Measurements from ENCODE around the gene MLPH. TPM values are rescaled to one million over a fixed set of nuclear protein-coding genes. Genes with fewer than 3 reads are reported as not detected.
A peak's percentile ranks its signal among the peaks of the same experiment; 100 is the strongest.

The MLPH gene
- total RNA-seq, 2 experiments from 2014 or later, result not detected

- no peaks in the 10 kb centered on the region for H3K9me3 Mint-ChIP-seq (ENCODE audit: insufficient read depth)
- no peak for ATAC-seq
Observed at GRCh38 chr2:237508361-237508760, 21.3 kb downstream of the MLPH start.

GRCh38 chr2:237509151-237509550 lies 22.1 kb downstream of the MLPH start:
- ChIA-PET POLR2A (interaction anchor here (1.5 kb wide), 1 partner anchor 62 kb away, joined by 4 read pairs; no protein-coding TSS in a partner anchor), CTCF (interaction anchor here (2.3 to 4.4 kb wide), 2 partner anchors 64 to 72 kb away, joined by 8 to 28 read pairs; no protein-coding TSS in a partner anchor)
- Mint-ChIP-seq H3K27ac (no peak overlapping the region), H3K4me1 (ENCODE audit: low read depth) (no peaks in the 10 kb centered on the region), H3K4me3 (no peak overlapping the region), H3K9me3 (ENCODE audit: insufficient read depth) (no peaks in the 10 kb centered on the region), H3K27me3 (ENCODE audit: low read depth) (peaks cover 11% of the 10 kb centered on the region), H3K36me3 (ENCODE audit: low read depth) (no peaks in the 10 kb centered on the region)
- ATAC-seq (no peak), DNase-seq (no peak)

More at GRCh38 chr2:237508361-237508760, 21.3 kb downstream of the MLPH start:
- ChIA-PET POLR2A (interaction anchor here (1.5 kb wide), 1 partner anchor 63 kb away, joined by 4 read pairs; no protein-coding TSS in a partner anchor), CTCF (interaction anchor here (2.3 to 4.4 kb wide), 2 partner anchors 64 to 73 kb away, joined by 8 to 28 read pairs; no protein-coding TSS in a partner anchor)
- Mint-ChIP-seq H3K4me3 (no peak overlapping the region), H3K27me3 (ENCODE audit: low read depth) (peaks cover 12% of the 10 kb centered on the region), H3K27ac (no peak overlapping the region), H3K4me1 (ENCODE audit: low read depth) (no peaks in the 10 kb centered on the region), H3K36me3 (ENCODE audit: low read depth) (no peaks in the 10 kb centered on the region)
- DNase-seq, result no peak

- Mint-ChIP-seq H3K27me3 (ENCODE audit: low read depth) (peaks cover 11% of the 10 kb centered on the region), H3K4me3 (no peak overlapping the region), H3K4me1 (ENCODE audit: low read depth) (no peaks in the 10 kb centered on the region), H3K9me3 (ENCODE audit: insufficient read depth) (no peaks in the 10 kb centered on the region), H3K36me3 (ENCODE audit: low read depth) (no peaks in the 10 kb centered on the region), H3K27ac (no peak overlapping the region)
- CTCF ChIA-PET, result interaction anchor here (2.3 to 4.4 kb wide), 2 partner anchors 63 to 71 kb away, joined by 8 to 28 read pairs; no protein-coding TSS in a partner anchor
- DNase-seq, result no peak
- no peak for ATAC-seq
- POLR2A ChIA-PET, result no interaction called here
Observed at GRCh38 chr2:237509905-237510304, 22.9 kb downstream of the MLPH start.

GRCh38 chr2:237510502-237511217 lies 23.6 kb downstream of the MLPH start:
- H3K4me1 Mint-ChIP-seq (ENCODE audit: low read depth), result no peaks in the 10 kb centered on the region
- ATAC-seq, result no peak
- peaks cover 11% of the 10 kb centered on the region for H3K27me3 Mint-ChIP-seq (ENCODE audit: low read depth)
- no peak for DNase-seq
- ChIA-PET CTCF (interaction anchor here (4.4 kb wide), 1 partner anchor 62 kb away, joined by 28 read pairs; no protein-coding TSS in a partner anchor), POLR2A (no interaction called here)
- no peak overlapping the region for H3K4me3 Mint-ChIP-seq
- no peaks in the 10 kb centered on the region for H3K36me3 Mint-ChIP-seq (ENCODE audit: low read depth)
- no peaks in the 10 kb centered on the region for H3K9me3 Mint-ChIP-seq (ENCODE audit: insufficient read depth)
- no peak overlapping the region for H3K27ac Mint-ChIP-seq

GRCh38 chr2:237511433-237511832 lies 24.4 kb downstream of the MLPH start:
- Mint-ChIP-seq H3K4me3 (no peak overlapping the region), H3K4me1 (ENCODE audit: low read depth) (no peaks in the 10 kb centered on the region), H3K27me3 (ENCODE audit: low read depth) (peaks cover 11% of the 10 kb centered on the region), H3K36me3 (ENCODE audit: low read depth) (no peaks in the 10 kb centered on the region), H3K27ac (no peak overlapping the region), H3K9me3 (ENCODE audit: insufficient read depth) (no peaks in the 10 kb centered on the region)
- DNase-seq (no peak), ATAC-seq (no peak)
- ChIA-PET POLR2A (no interaction called here), CTCF (interaction anchor here (1.5 to 2.8 kb wide), 7 partner anchors 11 to 426 kb away, joined by 4 to 88 read pairs (median 8); partner anchors contain the start of gene COPS8)

- Mint-ChIP-seq H3K4me3 (no peak overlapping the region), H3K9me3 (ENCODE audit: insufficient read depth) (no peaks in the 10 kb centered on the region), H3K27me3 (ENCODE audit: low read depth) (peaks cover 11% of the 10 kb centered on the region), H3K4me1 (ENCODE audit: low read depth) (no peaks in the 10 kb centered on the region), H3K27ac (no peak overlapping the region), H3K36me3 (ENCODE audit: low read depth) (no peaks in the 10 kb centered on the region)
- POLR2A ChIA-PET, result no interaction called here
- ATAC-seq (no peak), DNase-seq (no peak)
- CTCF ChIA-PET, result interaction anchor here (0.8 to 2.8 kb wide), 32 partner anchors 8 to 751 kb away, joined by 3 to 88 read pairs (median 5); partner anchors contain the start of gene COPS8
Observed at GRCh38 chr2:237511885-237512405, 24.9 kb downstream of the MLPH start.

GRCh38 chr2:237512774-237513466 lies 25.9 kb downstream of the MLPH start:
- Mint-ChIP-seq H3K36me3 (ENCODE audit: low read depth) (no peaks in the 10 kb centered on the region), H3K4me3 (no peak overlapping the region), H3K4me1 (ENCODE audit: low read depth) (no peaks in the 10 kb centered on the region), H3K9me3 (ENCODE audit: insufficient read depth) (no peaks in the 10 kb centered on the region), H3K27me3 (ENCODE audit: low read depth) (peaks cover 5% of the 10 kb centered on the region), H3K27ac (no peak overlapping the region)
- POLR2A ChIA-PET, result no interaction called here
- CTCF ChIA-PET, result interaction anchor here (0.6 to 2.8 kb wide), 51 partner anchors 8 to 750 kb away, joined by 3 to 88 read pairs (median 4); partner anchors contain the start of genes COPS8 and PRLH
- ATAC-seq, result peak; percentile 87
- peak; percentile 84 for DNase-seq

- ATAC-seq (no peak), DNase-seq (no peak)
- CTCF ChIA-PET, result interaction anchor here (0.9 to 2.8 kb wide), 8 partner anchors 8 to 363 kb away, joined by 3 to 88 read pairs (median 4); partner anchors contain the start of gene PRLH
- peaks cover under 1% of the 10 kb centered on the region for H3K27me3 Mint-ChIP-seq (ENCODE audit: low read depth)
- H3K4me3 Mint-ChIP-seq, result no peak overlapping the region
- no peaks in the 10 kb centered on the region for H3K9me3 Mint-ChIP-seq (ENCODE audit: insufficient read depth)
- POLR2A ChIA-PET, result no interaction called here
- no peaks in the 10 kb centered on the region for H3K4me1 Mint-ChIP-seq (ENCODE audit: low read depth)
- no peak overlapping the region for H3K27ac Mint-ChIP-seq
- H3K36me3 Mint-ChIP-seq (ENCODE audit: low read depth), result no peaks in the 10 kb centered on the region
Observed at GRCh38 chr2:237513693-237514092, 26.6 kb downstream of the MLPH start.

- no peak overlapping the region for H3K27ac Mint-ChIP-seq
- no peaks in the 10 kb centered on the region for H3K36me3 Mint-ChIP-seq (ENCODE audit: low read depth)
- H3K4me3 Mint-ChIP-seq, result no peak overlapping the region
- ChIA-PET POLR2A (no interaction called here), CTCF (interaction anchor here (1.4 kb wide), 1 partner anchor 57 kb away, joined by 5 read pairs; no protein-coding TSS in a partner anchor)
- H3K4me1 Mint-ChIP-seq (ENCODE audit: low read depth), result no peaks in the 10 kb centered on the region
- ATAC-seq, result no peak
- H3K27me3 Mint-ChIP-seq (ENCODE audit: low read depth), result no peaks in the 10 kb centered on the region
- DNase-seq, result no peak
- no peaks in the 10 kb centered on the region for H3K9me3 Mint-ChIP-seq (ENCODE audit: insufficient read depth)
Observed at GRCh38 chr2:237514474-237515130, 27.6 kb downstream of the MLPH start.

GRCh38 chr2:237515166-237515565 lies 28.1 kb downstream of the MLPH start:
- CTCF ChIA-PET, result interaction anchor here (1.4 kb wide), 1 partner anchor 57 kb away, joined by 5 read pairs; no protein-coding TSS in a partner anchor
- Mint-ChIP-seq H3K4me3 (no peak overlapping the region), H3K4me1 (ENCODE audit: low read depth) (no peaks in the 10 kb centered on the region), H3K27me3 (ENCODE audit: low read depth) (no peaks in the 10 kb centered on the region), H3K27ac (no peak overlapping the region), H3K36me3 (ENCODE audit: low read depth) (no peaks in the 10 kb centered on the region), H3K9me3 (ENCODE audit: insufficient read depth) (no peaks in the 10 kb centered on the region)
- POLR2A ChIA-PET, result no interaction called here
- ATAC-seq (no peak), DNase-seq (no peak)

- ATAC-seq, result no peak
- Mint-ChIP-seq H3K4me3 (no peak overlapping the region), H3K27me3 (ENCODE audit: low read depth) (no peaks in the 10 kb centered on the region), H3K4me1 (ENCODE audit: low read depth) (no peaks in the 10 kb centered on the region), H3K27ac (no peak overlapping the region), H3K9me3 (ENCODE audit: insufficient read depth) (no peaks in the 10 kb centered on the region), H3K36me3 (ENCODE audit: low read depth) (no peaks in the 10 kb centered on the region)
- CTCF ChIA-PET, result interaction anchor here (0.8 to 1.4 kb wide), 2 partner anchors 56 kb away, joined by 4 to 5 read pairs; no protein-coding TSS in a partner anchor
- POLR2A ChIA-PET, result no interaction called here
- DNase-seq, result no peak
Observed at GRCh38 chr2:237515621-237516275, 28.7 kb downstream of the MLPH start.

All from activated CD8-positive, alpha-beta T cell treated with anti-CD3 and anti-CD28 coated beads, Interleukin-2, amount 10 ng/mL, durations not matched to agents 7 days and 5 days (primary cell).